AG20443 (cell line): ENCODE data around the gene FASLG.

Source experiments
- DNase-seq: peaks from one replicate; pipeline ENCODE4 v3.0.0; 2012; ENCODE audit warnings: low spot score, mixed read lengths

Gene FASLG

DNA sequence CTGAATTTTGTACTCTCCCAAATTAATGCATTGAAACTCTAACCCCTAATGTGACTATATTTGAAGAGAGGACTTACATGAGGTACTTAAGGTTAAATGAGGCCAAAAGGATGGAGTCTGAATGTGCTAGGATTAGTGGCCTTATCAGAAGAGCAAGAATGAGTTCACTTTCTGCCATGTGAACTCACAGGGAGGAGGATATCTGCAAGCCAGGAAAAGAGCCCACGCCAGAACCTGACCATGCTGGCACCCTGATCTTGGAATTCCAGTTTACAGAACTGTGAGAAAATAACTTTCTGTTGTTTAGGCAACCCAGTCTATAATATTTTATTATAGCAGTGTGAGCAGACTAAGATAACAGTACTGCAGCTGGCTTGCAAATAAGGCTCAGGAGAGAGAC is 12.2 kb upstream of the FASLG start:
- DNase-seq: no peak

GRCh38 chr1:172647110-172647564 is 11.8 kb upstream of the FASLG start:
- DNase-seq: no peak

DNA sequence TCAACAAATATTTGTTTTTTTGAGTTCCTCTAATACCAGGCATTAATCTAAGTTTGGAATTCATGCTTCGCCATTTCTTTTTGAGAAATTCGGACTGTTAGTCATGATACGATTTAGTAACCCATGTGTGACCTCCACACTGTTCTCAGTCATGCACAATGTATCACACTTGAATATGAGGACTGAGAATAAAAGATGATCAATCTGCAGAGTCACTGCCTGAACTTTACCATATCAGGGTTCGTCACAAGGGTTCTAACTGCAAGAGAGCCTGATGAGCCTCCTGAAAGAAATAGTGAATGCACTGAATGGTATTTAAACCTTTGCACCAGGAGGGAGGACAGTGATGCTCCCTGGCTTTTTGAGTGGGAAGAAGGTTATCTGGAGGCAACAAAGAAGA is 10.9 kb upstream of the FASLG start:
- DNase-seq: no peak

GRCh38 chr1:172650474-172651193 is 8.3 kb upstream of the FASLG start:
- no peak for DNase-seq

DNA sequence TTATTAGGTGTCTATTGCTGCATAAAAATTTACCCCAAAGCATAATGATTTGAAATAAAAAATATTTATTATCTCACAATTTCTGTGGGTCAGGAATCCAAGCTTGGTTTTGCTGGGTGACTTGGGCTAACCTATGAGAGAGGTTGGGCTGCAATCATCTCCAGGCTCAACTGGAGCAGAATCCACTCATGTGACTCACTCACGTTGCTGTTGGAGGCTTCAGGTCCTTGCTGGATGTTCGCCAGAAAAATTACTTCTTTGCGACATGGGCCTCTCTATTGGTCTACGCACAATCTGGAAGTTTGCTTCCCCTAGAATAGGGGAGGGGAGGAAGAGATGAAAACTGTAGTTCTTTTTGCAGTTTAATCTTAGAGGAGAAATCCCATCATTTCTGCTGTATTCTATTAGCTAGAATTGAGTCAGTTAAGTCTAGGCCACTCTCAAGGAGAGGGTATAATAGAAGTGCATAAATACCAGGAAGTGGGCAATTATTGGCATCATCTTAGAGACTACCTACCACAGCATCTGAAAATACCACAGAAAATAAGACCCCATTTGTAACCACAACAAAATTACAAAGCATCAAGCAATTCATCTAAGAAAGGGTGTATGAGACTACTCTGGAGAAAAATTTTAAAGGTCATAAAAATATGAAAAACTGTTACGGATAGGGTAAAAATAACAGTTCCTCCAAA is 5.7 kb upstream of the FASLG start:
- DNase-seq: no peak

DNA sequence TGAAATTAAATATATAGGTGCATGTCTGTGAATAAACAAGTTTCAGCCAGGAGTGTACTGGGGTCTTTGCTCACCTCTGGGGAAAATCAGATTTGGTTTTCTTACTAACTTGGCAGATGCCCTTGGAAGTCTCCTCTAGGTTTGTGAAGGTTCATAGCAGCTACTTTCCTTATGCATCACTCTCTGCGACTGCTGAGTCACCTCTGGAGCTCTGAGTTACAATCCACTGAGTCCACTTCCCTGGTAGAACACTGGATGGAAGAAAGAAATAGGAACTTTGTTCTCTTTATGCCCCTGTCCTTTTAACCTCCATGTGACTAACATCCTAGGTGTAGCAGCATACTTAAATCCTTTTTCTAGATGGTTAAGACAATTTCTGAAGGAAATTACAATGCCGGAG is 4.4 kb upstream of the FASLG start:
- peak; percentile 81 for DNase-seq

DNA sequence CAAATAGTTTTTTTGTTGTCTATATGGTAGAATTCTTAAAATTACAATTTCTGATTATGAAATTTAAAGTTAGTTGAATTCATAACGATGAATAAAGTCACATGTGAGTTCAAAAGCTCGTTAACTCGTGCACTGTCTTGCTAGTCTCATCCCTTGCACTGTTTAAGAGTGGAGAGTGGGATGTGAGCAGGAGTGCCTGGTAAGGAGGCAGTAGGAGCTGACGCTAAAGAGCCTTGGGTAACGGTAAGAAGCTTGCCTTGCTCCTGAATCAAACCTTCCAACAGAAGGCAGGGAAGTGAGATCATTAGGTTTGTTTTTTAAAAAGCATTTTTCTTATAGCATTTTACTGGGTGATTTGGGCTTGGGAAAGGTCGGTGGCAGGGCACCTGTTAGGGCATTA is 2.3 kb upstream of the FASLG start:
- DNase-seq: no peak

DNA sequence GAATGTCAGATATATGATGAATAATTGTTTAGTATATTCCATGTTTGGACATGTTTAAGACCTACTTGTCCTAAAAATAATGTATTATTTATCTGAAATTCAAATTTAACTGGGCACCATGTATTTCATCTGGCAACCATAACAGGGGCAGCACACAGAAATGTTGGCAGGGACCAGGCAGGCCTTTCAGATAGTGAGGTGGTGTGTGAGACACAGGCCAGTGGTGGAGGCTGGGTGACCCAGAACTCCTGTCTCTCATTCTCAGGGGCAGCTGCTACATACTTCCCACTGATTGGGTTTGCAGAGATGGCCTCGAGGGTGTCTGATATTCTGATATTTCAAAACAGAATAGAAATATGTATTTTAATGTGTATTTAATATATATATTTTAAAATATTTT is 1.3 kb upstream of the FASLG start:
- DNase-seq: no peak

DNA sequence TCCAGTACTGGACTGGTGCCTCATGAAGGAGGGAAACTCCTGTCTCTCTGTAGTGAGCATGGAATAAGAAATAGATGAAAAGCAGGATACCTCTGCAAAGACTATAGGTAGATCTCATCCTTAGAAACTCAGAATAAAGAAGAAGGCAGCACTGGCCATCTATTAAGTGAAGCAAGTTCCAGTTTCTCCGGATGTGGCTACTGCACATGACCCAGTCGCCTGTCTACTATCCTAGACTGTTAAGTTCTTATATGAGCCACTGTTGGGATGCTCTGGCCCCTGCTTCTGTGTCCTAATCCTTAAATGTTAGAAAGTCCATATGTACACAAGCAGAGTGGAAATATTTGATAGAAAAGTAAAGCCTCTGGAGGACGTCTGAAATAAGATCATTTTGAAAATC is 2.2 kb downstream of the FASLG start:
- DNase-seq: no peak

GRCh38 chr1:172662464-172663109 is 3.7 kb downstream of the FASLG start:
- peak; percentile 67 for DNase-seq

DNA sequence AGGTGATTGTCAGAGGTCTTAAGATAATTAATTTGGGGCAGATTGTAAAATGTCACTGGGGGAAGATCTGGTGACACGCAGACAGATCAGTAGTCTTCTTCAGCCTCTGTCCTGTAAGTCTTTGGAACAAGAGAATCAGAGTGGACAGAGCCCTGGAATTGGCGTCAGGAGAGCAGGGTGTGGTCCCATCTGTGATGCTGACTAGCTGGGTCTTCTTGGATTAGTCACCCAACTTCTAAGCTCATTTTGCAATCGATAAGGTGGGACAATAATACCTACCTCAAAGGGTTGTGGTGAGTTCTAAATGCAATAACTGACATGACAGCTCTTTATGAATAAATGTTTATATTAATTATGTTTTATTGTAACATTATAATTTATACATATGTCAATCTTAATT is 4.8 kb downstream of the FASLG start:
- peak; percentile 53 for DNase-seq

- no peak for DNase-seq
Observed at GRCh38 chr1:172668097-172668496, 9.2 kb downstream of the FASLG start.

DNA sequence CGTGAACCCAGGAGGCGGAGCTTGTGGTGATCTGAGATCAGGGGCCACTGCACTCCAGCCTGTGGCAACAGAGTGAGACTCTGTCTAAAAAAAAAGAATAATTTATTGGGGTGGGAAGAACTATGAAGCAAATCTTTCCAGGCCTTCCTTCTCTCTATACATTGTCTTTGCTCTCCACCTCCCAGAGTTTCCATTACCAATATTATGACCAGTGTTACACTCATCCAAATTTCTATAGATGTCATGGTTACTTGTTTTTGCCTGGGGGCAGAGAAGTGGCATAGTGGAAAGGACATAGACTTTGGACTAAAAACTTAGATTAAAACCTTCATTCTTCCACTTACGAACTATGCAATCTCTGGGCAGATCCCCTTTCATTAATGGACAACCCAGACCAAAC is 10.1 kb downstream of the FASLG start:
- DNase-seq: no peak

GRCh38 chr1:172670316-172670715 is 11.4 kb downstream of the FASLG start:
- DNase-seq: no peak

DNA sequence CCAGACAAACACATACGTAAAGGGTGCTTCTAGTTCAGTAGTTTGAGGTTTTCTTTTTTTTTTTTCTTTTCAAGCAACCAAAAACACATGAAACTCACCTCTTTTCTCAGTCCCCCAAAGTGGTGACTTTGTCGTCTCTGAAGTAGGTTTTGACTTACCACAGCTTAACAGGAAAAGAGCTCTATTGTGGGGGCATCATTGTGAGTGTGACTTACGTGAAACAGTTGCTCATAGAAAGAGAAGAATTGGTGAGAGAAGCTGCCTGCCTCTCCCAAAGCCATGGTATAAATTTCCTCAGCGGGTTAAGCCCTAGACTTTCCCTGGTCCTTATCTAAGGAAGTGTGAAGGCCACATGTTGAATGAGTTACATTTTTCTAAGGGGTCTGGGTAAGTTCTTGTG is 11.9 kb downstream of the FASLG start:
- no peak for DNase-seq

DNA sequence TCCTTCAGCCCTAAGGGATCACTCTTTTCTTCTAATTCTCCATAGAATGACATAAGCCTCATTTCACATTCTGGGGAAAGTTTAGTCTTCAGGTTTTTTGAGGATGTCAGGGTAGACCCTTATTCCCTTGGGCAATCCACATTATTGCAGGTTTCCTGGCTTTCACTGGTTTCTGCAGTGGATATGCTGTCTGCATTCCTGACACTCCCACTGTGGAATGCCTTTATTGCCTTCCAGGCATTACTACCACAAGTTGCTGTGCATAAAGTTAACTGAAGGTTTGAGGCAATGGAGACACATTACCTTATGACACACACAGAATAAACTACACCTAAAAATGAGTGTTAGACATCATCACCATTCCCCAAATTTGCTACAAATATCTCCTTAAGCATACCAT is 12.7 kb downstream of the FASLG start:
- peak; percentile 64 for DNase-seq

GRCh38 chr1:172672720-172673119 is 13.8 kb downstream of the FASLG start:
- DNase-seq: no peak

- no peak for DNase-seq
Observed at GRCh38 chr1:172673761-172674160, 14.9 kb downstream of the FASLG start.

- no peak for DNase-seq
Observed at GRCh38 chr1:172674831-172675613, 16.1 kb downstream of the FASLG start.

DNA sequence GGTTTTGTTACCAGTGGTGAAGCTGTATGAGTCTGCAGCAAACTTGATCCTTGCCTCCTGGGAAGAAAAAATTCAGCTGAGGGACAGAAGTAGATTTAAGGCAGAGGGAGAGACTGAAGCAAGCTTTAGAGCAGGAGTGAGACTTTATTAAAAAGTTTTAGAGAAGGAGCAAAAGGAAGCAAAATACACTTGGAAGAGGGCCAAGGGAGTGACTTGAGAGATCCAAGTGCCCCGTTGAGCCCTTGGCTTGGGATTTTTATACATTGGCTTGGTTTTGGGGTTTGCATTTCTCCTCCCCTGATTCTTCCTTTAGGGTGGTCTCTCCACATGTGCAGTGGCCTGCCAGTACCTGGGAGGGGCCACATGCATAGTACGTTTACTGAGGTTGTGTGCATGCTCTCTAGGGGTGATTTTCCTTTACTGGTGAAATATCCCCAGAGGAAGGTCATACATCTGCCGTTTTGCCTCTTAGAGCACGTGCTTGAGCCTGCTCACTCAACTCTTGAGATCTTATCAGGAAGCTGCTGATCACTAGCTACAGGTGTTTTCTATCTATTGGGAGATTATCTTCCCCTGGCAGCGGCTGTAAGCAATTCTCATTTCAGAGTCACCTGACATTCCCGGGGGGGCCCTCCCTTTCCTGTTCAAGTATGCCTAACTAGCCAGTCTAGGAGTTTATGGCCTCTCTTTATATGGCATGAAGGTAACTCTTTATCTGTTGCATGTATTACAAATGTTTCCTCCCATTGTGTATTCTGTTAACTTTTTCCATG is 20.3 kb downstream of the FASLG start:
- no peak for DNase-seq

- DNase-seq: no peak
Observed at GRCh38 chr1:172680244-172680643, 21.3 kb downstream of the FASLG start.
